H9 (cell line): ENCODE measurements around the gene EGLN1. TPM values are rescaled to one million over a fixed set of nuclear protein-coding genes. Genes with fewer than 3 reads are reported as not detected.

Experiments
- DNase-seq: peaks from one replicate; pipeline ENCODE4 v3.0.0-alpha.2; 2017
- H2AFZ ChIP-seq: one replicate; pipeline ENCODE4 v1.6.1; 2013; ENCODE audit warnings: mild to moderate bottlenecking, low read length, control low read depth, moderate library complexity
- H2AK5ac ChIP-seq: 2 replicates; pipeline ENCODE4 v1.6.1; 2013; ENCODE audit warnings: low read length, control low read depth, mixed read lengths; ENCODE audit not compliant: insufficient read length
- H2BK120ac ChIP-seq: one replicate; pipeline ENCODE4 v1.6.1; 2013; ENCODE audit warnings: low read depth, mild to moderate bottlenecking, low read length, control low read depth, inconsistent platforms; ENCODE audit not compliant: poor library complexity, severe bottlenecking
- H2BK12ac ChIP-seq: 2 replicates; pipeline ENCODE4 v1.6.1; 2013; ENCODE audit warnings: low read length, control low read depth, mixed read lengths, low read depth; ENCODE audit not compliant: insufficient read length
- H2BK15ac ChIP-seq: 2 replicates; pipeline ENCODE4 v1.6.1; 2013; ENCODE audit warnings: low read depth, low read length, control low read depth
- H2BK20ac ChIP-seq: one replicate; pipeline ENCODE4 v1.6.1; 2013; ENCODE audit warnings: low read depth, mild to moderate bottlenecking, low read length, control low read depth, inconsistent platforms; ENCODE audit not compliant: poor library complexity, severe bottlenecking
- H2BK5ac ChIP-seq: 2 replicates; pipeline ENCODE4 v1.6.1; 2013; ENCODE audit warnings: low read length, control low read depth, mixed read lengths; ENCODE audit not compliant: insufficient read length
- H3K14ac ChIP-seq: 2 replicates; pipeline ENCODE4 v1.6.1; 2013; ENCODE audit warnings: low read length, control low read depth; ENCODE audit not compliant: insufficient read depth
- H3K18ac ChIP-seq: 2 replicates; pipeline ENCODE4 v1.6.1; 2013; ENCODE audit warnings: low read depth, mild to moderate bottlenecking, mixed read lengths, low read length, control low read depth; ENCODE audit not compliant: insufficient read length
- H3K23ac ChIP-seq: 2 replicates; pipeline ENCODE4 v1.6.1; 2013; ENCODE audit warnings: low read length, control low read depth, mixed read lengths, low read depth; ENCODE audit not compliant: insufficient read length
- H3K23me2 ChIP-seq: 2 replicates; pipeline ENCODE4 v1.6.1; 2013; ENCODE audit warnings: low read depth, mild to moderate bottlenecking, mixed read lengths, low read length, control low read depth; ENCODE audit not compliant: insufficient read length, poor library complexity, severe bottlenecking
- H3K27ac ChIP-seq: 2 replicates; pipeline ENCODE4 v1.5.1; 2013; ENCODE audit warnings: low read length, control low read depth, mixed read lengths, low read depth; ENCODE audit not compliant: insufficient read length
- H3K27me3 ChIP-seq: 2 replicates; pipeline ENCODE4 v1.6.1; 2013; ENCODE audit warnings: low read length, control low read depth, inconsistent platforms; ENCODE audit not compliant: insufficient read depth
- H3K4ac ChIP-seq: 2 replicates; pipeline ENCODE4 v1.6.1; 2013; ENCODE audit warnings: low read depth, mild to moderate bottlenecking, control low read depth, inconsistent platforms, low read length, moderate library complexity
- H3K4me1 ChIP-seq: 2 replicates; pipeline ENCODE4 v1.6.1; 2013; ENCODE audit warnings: low read length, control low read depth, inconsistent platforms; ENCODE audit not compliant: insufficient read depth
- H3K4me2 ChIP-seq: 2 replicates; pipeline ENCODE4 v1.6.1; 2013; ENCODE audit warnings: low read length, control low read depth, mixed read lengths; ENCODE audit not compliant: insufficient read length, insufficient read depth
- H3K56ac ChIP-seq: 2 replicates; pipeline ENCODE4 v1.6.1; 2013; ENCODE audit warnings: low read depth, mild to moderate bottlenecking, mixed read lengths, low read length, control low read depth; ENCODE audit not compliant: insufficient read length
- H3K79me1 ChIP-seq: 2 replicates; pipeline ENCODE4 v1.6.1; 2013; ENCODE audit warnings: low read depth, mild to moderate bottlenecking, moderate library complexity, low read length, control low read depth, inconsistent platforms; ENCODE audit not compliant: insufficient read depth, poor library complexity, severe bottlenecking
- H3K79me2 ChIP-seq: 2 replicates; pipeline ENCODE4 v1.6.1; 2013; ENCODE audit warnings: low read length, control low read depth, inconsistent platforms; ENCODE audit not compliant: insufficient read depth
- H3K9ac ChIP-seq: 2 replicates; pipeline ENCODE4 v1.6.1; 2013; ENCODE audit warnings: low read length, control low read depth, mixed read lengths; ENCODE audit not compliant: insufficient read length; ENCODE audit errors: extremely low read depth
- H3K9me3 ChIP-seq: one replicate; pipeline ENCODE4 v1.6.1; 2013; ENCODE audit warnings: low read depth, low read length, inconsistent platforms; ENCODE audit not compliant: control insufficient read depth
- H3T11ph ChIP-seq: one replicate; pipeline ENCODE4 v1.6.1; 2013; ENCODE audit warnings: mild to moderate bottlenecking, low read length, control low read depth, inconsistent platforms
- H4K20me1 ChIP-seq: one replicate; pipeline ENCODE4 v1.6.1; 2013; ENCODE audit not compliant: control insufficient read depth, insufficient read length, insufficient read depth
- H4K5ac ChIP-seq: 2 replicates; pipeline ENCODE4 v1.6.1; 2013; ENCODE audit warnings: low read depth, mild to moderate bottlenecking, mixed read lengths, low read length, control low read depth; ENCODE audit not compliant: insufficient read length
- H4K8ac ChIP-seq: replicated peaks from 2 replicates; pipeline ENCODE4 v1.6.1; 2013; ENCODE audit warnings: low read length, control low read depth, mixed read lengths, low read depth; ENCODE audit not compliant: insufficient read length
- H4K91ac ChIP-seq: 2 replicates; pipeline ENCODE4 v1.6.1; 2013; ENCODE audit warnings: low read depth, mild to moderate bottlenecking, moderate library complexity, mixed read lengths, low read length, control low read depth; ENCODE audit not compliant: insufficient read length
- H3K27ac Mint-ChIP-seq, 3 experiments: 2 replicates in 2 of 3; 3 replicates in 1 of 3; pipeline ENCODE4 v1.8.0; 2020 to 2021; ENCODE audit warnings: mixed read lengths in 3 of 3, mild to moderate bottlenecking in 1 of 3, moderate library complexity in 1 of 3
- H3K27me3 Mint-ChIP-seq: 2 replicates; pipeline ENCODE4 v1.8.0; 2021; ENCODE audit warnings: low read depth, mild to moderate bottlenecking, moderate library complexity, mixed read lengths
- H3K36me3 Mint-ChIP-seq, 3 experiments: 2 replicates in 2 of 3; 3 replicates in 1 of 3; pipeline ENCODE4 v1.8.0; 2020 to 2021; ENCODE audit warnings: low read depth in 3 of 3, mixed read lengths in 3 of 3; ENCODE audit not compliant: insufficient read depth in 1 of 3
- H3K4me1 Mint-ChIP-seq, 2 experiments: 2 replicates each; pipeline ENCODE4 v1.8.0; 2020; ENCODE audit warnings: mixed read lengths in 2 of 2
- H3K4me3 Mint-ChIP-seq, 2 experiments: 2 replicates in 1 of 2; 3 replicates in 1 of 2; pipeline ENCODE4 v1.8.0; 2020 to 2021; ENCODE audit warnings: mild to moderate bottlenecking in 2 of 2, mixed read lengths in 2 of 2, moderate library complexity in 1 of 2
- H3K9me3 Mint-ChIP-seq, 2 experiments: 2 replicates in 1 of 2; 3 replicates in 1 of 2; pipeline ENCODE4 v1.8.0; 2020; ENCODE audit warnings: mild to moderate bottlenecking in 2 of 2, mixed read lengths in 2 of 2, moderate library complexity in 1 of 2
- WGBS: extraction: QIAGEN DNeasy Blood & Tissue Kit; methylation state at CpG from one replicate; pipeline ENCODE4 v1.1.7; 2013; ENCODE audit warnings: missing lambda C conversion rate, low lambda C conversion rate, mixed read lengths; ENCODE audit not compliant: insufficient read length; ENCODE audit errors: extremely low coverage; 5-methylcytosine and 5-hydroxymethylcytosine counted together
- total RNA-seq: library from RNA; stranded (reverse); gene quantifications from 2 replicates; pipeline ENCODE4 v1.2.1, GENCODE V29; 2021
- TF ChIP-seq, protein P1 (sequence below): fragments of 200-600 bp; sonication (generic); conservative IDR thresholded peaks from 3 replicates; pipeline ENCODE4 v1.8.0; 2021; ENCODE audit warnings: antibody characterized with exemption, mild to moderate bottlenecking

The EGLN1 gene
- total RNA-seq, 1 experiment from 2014 or later = 8.4 TPM

DNA sequence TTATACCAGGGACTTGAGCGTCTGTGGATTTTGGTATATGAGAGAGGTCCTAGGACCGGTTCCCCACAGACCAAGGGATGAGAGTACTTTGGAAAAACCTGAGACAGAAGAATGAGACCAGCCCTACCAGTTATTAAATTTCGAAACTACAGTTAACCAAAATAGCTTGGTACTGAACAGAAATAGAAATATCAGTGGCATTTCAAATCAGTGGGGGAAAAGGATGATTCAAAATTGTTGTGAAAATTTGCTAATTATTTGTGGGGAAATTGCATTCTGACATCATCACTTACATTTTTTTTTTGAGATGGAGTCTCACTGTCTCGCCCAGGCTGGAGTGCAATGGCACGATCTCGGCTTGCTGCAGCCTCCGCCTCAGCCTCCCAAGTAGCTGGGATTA, 92.6 kb downstream of the EGLN1 start:
- Histone ChIP-seq H3K23ac (no peak overlapping the region), H3K79me1 (no peaks in the 10 kb centered on the region), H3K9me3 (no peaks in the 10 kb centered on the region), H3K56ac (no peak overlapping the region), H3K27me3 (no peaks in the 10 kb centered on the region), H4K5ac (no peak overlapping the region), H3K4me1 (no peaks in the 10 kb centered on the region), H3K79me2 (no peaks in the 10 kb centered on the region; the same call in 1 of the 2 replicates), H2AK5ac (no peak overlapping the region), H2BK5ac (no peak overlapping the region), H3T11ph (no peak overlapping the region), H3K27ac (no peak overlapping the region), H4K20me1 (no peaks in the 10 kb centered on the region), H2BK20ac (no peak overlapping the region), H3K4me2 (no peak overlapping the region), H2AFZ (no peak overlapping the region), H3K18ac (no peak overlapping the region), H3K9ac (no peak overlapping the region), H2BK15ac (no peak overlapping the region), H3K4ac (no peak overlapping the region), H3K14ac (no peak overlapping the region), H4K8ac (no peak overlapping the region), H4K91ac (no peak overlapping the region), H3K23me2 (no peaks in the 10 kb centered on the region), H2BK120ac (no peak overlapping the region), H2BK12ac (no peak overlapping the region)
- H3K9me3 Mint-ChIP-seq = no peaks in the 10 kb centered on the region
- H3K4me3 Mint-ChIP-seq = no peak overlapping the region
- peaks cover 8 to 15% of the 10 kb centered on the region in 2 experiments for H3K4me1 Mint-ChIP-seq
- WGBS = no CpG with 5 or more reads among the region's 7 CpGs
- H3K36me3 Mint-ChIP-seq = no peaks in the 10 kb centered on the region
- no peaks in the 10 kb centered on the region; the same call in 1 of the 2 replicates for H3K27me3 Mint-ChIP-seq
- DNase-seq = no peak
- TF ChIP-seq, protein P1, sequence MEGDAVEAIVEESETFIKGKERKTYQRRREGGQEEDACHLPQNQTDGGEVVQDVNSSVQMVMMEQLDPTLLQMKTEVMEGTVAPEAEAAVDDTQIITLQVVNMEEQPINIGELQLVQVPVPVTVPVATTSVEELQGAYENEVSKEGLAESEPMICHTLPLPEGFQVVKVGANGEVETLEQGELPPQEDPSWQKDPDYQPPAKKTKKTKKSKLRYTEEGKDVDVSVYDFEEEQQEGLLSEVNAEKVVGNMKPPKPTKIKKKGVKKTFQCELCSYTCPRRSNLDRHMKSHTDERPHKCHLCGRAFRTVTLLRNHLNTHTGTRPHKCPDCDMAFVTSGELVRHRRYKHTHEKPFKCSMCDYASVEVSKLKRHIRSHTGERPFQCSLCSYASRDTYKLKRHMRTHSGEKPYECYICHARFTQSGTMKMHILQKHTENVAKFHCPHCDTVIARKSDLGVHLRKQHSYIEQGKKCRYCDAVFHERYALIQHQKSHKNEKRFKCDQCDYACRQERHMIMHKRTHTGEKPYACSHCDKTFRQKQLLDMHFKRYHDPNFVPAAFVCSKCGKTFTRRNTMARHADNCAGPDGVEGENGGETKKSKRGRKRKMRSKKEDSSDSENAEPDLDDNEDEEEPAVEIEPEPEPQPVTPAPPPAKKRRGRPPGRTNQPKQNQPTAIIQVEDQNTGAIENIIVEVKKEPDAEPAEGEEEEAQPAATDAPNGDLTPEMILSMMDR = no peak
- H3K27ac Mint-ChIP-seq = no peak overlapping the region
